PC-3 (cell line): Measurements from ENCODE around the gene IGSF21. TPM values are rescaled to one million over a fixed set of nuclear protein-coding genes. Genes with fewer than 3 reads are reported as not detected.

Experiments
- ATAC-seq: fragments of 200-7000 bp; cut with Tn5 transposase; 2 replicates; pipeline ENCODE4 v1.9.1; 2020; ENCODE audit warnings: mild to moderate bottlenecking, moderate library complexity
- BruUV-seq: library from RNA; stranded (reverse); fragments of 400-500 nt; replicated peaks from 2 replicates; lab custom pipeline; 2021; lab: Mats Ljungman, UMichigan
- CTCF ChIA-PET: fragments of 300-600 bp; sonication (Branson Sonifier 250); formaldehyde crosslinking; loops from one replicate; lab custom pipeline; 2022; ENCODE audit warnings: antibody characterized with exemption; lab: Charles Lee
- POLR2A ChIA-PET: fragments of 300-600 bp; sonication (Branson Sonifier 250); formaldehyde crosslinking; loops from one replicate; lab custom pipeline; 2022; ENCODE audit warnings: antibody characterized with exemption; ENCODE audit not compliant: unreplicated experiment; lab: Charles Lee
- DNase-seq: peaks from one replicate; pipeline ENCODE4 v3.0.0-alpha.2; 2015
- H2AFZ ChIP-seq: fragments of 300-600 bp; sonication (generic); 2 replicates; pipeline ENCODE4 v1.6.0; 2016; ENCODE audit warnings: antibody characterized with exemption, low read length
- H3F3A ChIP-seq: fragments of 300-600 bp; sonication (generic); one replicate; pipeline ENCODE4 v1.6.0; 2017; ENCODE audit warnings: antibody characterized with exemption, low read length, control low read depth, mild to moderate bottlenecking; ENCODE audit not compliant: unreplicated experiment
- H3K27ac ChIP-seq: fragments of 300-600 bp; sonication (generic); 2 replicates; pipeline ENCODE4 v1.5.1; 2016; ENCODE audit warnings: mild to moderate bottlenecking, low read length
- H3K27me3 ChIP-seq: fragments of 300-600 bp; sonication (generic); 2 replicates; pipeline ENCODE4 v1.6.1; 2016; ENCODE audit warnings: low read length, mixed read lengths
- H3K36me3 ChIP-seq: fragments of 300-600 bp; sonication (generic); 2 replicates; pipeline ENCODE4 v1.6.1; 2016; ENCODE audit warnings: low read depth, mixed run types, low read length, mixed read lengths
- H3K4me1 ChIP-seq: fragments of 300-600 bp; sonication (generic); 2 replicates; pipeline ENCODE4 v1.5.1; 2016; ENCODE audit warnings: low read length; ENCODE audit not compliant: insufficient read depth
- H3K4me2 ChIP-seq: fragments of 300-600 bp; sonication (generic); 2 replicates; pipeline ENCODE4 v1.6.0; 2016; ENCODE audit warnings: low read length
- H3K4me3 ChIP-seq: fragments of 300-600 bp; sonication (generic); 2 replicates; pipeline ENCODE4 v1.5.1; 2016; ENCODE audit warnings: mild to moderate bottlenecking, low read length, mixed read lengths
- H3K79me2 ChIP-seq: fragments of 300-600 bp; sonication (generic); 2 replicates; pipeline ENCODE4 v1.6.1; 2017; ENCODE audit warnings: low read length, mixed read lengths
- H3K9ac ChIP-seq: fragments of 300-600 bp; sonication (generic); 2 replicates; pipeline ENCODE4 v1.6.0; 2016; ENCODE audit warnings: mild to moderate bottlenecking, low read length
- H3K9me2 ChIP-seq: fragments of 300-600 bp; sonication (generic); replicated peaks from 2 replicates; pipeline ENCODE4 v1.6.1; 2016; ENCODE audit warnings: mixed run types, low read length, mixed read lengths
- H3K9me3 ChIP-seq: fragments of 300-600 bp; sonication (generic); 2 replicates; pipeline ENCODE4 v1.6.1; 2016; ENCODE audit warnings: low read length, mixed read lengths
- H4K20me1 ChIP-seq: fragments of 300-600 bp; sonication (generic); 2 replicates; pipeline ENCODE4 v1.6.1; 2016; ENCODE audit warnings: low read length, mixed read lengths
- CTCF ChIP-seq: fragments of 300-600 bp; sonication (generic); conservative IDR thresholded peaks from 2 replicates; pipeline ENCODE4 v1.5.1; 2017; ENCODE audit warnings: antibody characterized with exemption, low read depth, mild to moderate bottlenecking, low read length
- EZH2 ChIP-seq: fragments of 300-600 bp; sonication (generic); IDR thresholded peaks from one replicate; pipeline ENCODE4 v1.6.1; 2017; ENCODE audit warnings: antibody characterized with exemption, mild to moderate bottlenecking, low read length; ENCODE audit not compliant: unreplicated experiment
- EZH2phosphoT487 ChIP-seq: fragments of 300-600 bp; sonication (generic); IDR thresholded peaks from 2 replicates; pipeline ENCODE4 v1.6.1; 2018; ENCODE audit warnings: mild to moderate bottlenecking, antibody characterized with exemption, low read length, borderline replicate concordance
- intact Hi-C: fragments of 100-400 bp; cut with micrococcal nuclease; formaldehyde crosslinking; loops from 2 replicates; pipeline ENCODE4 v1.9.0; 2023
- total RNA-seq: library from RNA; depleted of rRNA; stranded (reverse); fragments of >200 nt; gene quantifications from 2 replicates; pipeline ENCODE4 v1.2.3, GENCODE V29; 2014

The IGSF21 gene
- total RNA-seq, 1 experiment from 2014 or later = not detected

- Histone ChIP-seq H3K9me3 (no peaks in the 10 kb centered on the region), H3K9ac (no peak overlapping the region), H3K27ac (no peak overlapping the region), H3K36me3 (no peaks in the 10 kb centered on the region), H3K4me2 (no peak overlapping the region), H3K27me3 (peaks cover 47% of the 10 kb centered on the region), H3K4me3 (no peak overlapping the region), H3K4me1 (no peaks in the 10 kb centered on the region), H3F3A (no peaks in the 10 kb centered on the region), H3K9me2 (no peaks in the 10 kb centered on the region), H3K79me2 (no peaks in the 10 kb centered on the region), H2AFZ (no peak overlapping the region), H4K20me1 (no peaks in the 10 kb centered on the region)
- BruUV-seq = no TSS peak
- POLR2A ChIA-PET = no interaction called here
- intact Hi-C loops = no loop called here
- ATAC-seq = no peak
- no peak for DNase-seq
- CTCF ChIA-PET = no interaction called here
- no peak for TF ChIP-seq EZH2
- TF ChIP-seq CTCF = no peak
- TF ChIP-seq EZH2phosphoT487 = no peak
Observed at GRCh38 chr1:18352636-18353265, 245.2 kb downstream of the IGSF21 start.

- Histone ChIP-seq H3K27me3 (peaks cover 53% of the 10 kb centered on the region), H2AFZ (no peak overlapping the region), H3K27ac (no peak overlapping the region), H3K4me3 (no peak overlapping the region), H3F3A (no peaks in the 10 kb centered on the region), H3K79me2 (no peaks in the 10 kb centered on the region), H3K4me2 (no peak overlapping the region), H3K36me3 (no peaks in the 10 kb centered on the region), H4K20me1 (no peaks in the 10 kb centered on the region), H3K9me2 (no peaks in the 10 kb centered on the region), H3K9me3 (no peaks in the 10 kb centered on the region), H3K4me1 (no peaks in the 10 kb centered on the region), H3K9ac (no peak overlapping the region)
- intact Hi-C loops = no loop called here
- DNase-seq (no peak), ATAC-seq (no peak)
- TF ChIP-seq EZH2 (no peak), CTCF (no peak)
- ChIA-PET CTCF (no interaction called here), POLR2A (no interaction called here)
- no TSS peak for BruUV-seq
Observed at GRCh38 chr1:18353528-18353927, 245.9 kb downstream of the IGSF21 start.

- CTCF ChIA-PET = no interaction called here
- Histone ChIP-seq H4K20me1 (no peaks in the 10 kb centered on the region), H3K4me2 (no peak overlapping the region), H3F3A (no peaks in the 10 kb centered on the region), H3K27me3 (peaks cover 53% of the 10 kb centered on the region), H3K9me2 (no peaks in the 10 kb centered on the region), H3K9me3 (no peaks in the 10 kb centered on the region), H3K4me3 (no peak overlapping the region), H3K27ac (no peak overlapping the region), H2AFZ (no peak overlapping the region), H3K4me1 (no peaks in the 10 kb centered on the region), H3K36me3 (no peaks in the 10 kb centered on the region), H3K9ac (no peak overlapping the region), H3K79me2 (no peaks in the 10 kb centered on the region)
- no TSS peak for BruUV-seq
- ATAC-seq (no peak), DNase-seq (no peak)
- POLR2A ChIA-PET = no interaction called here
- TF ChIP-seq EZH2 (no peak), CTCF (no peak), EZH2phosphoT487 (no peak)
- intact Hi-C loops = no loop called here
Observed at GRCh38 chr1:18353992-18354391, 246.4 kb downstream of the IGSF21 start.
